ENCODE data around the gene RET. TPM values are rescaled to one million over a fixed set of nuclear protein-coding genes. Genes with fewer than 3 reads are reported as not detected.

The RET gene
- polyA plus RNA-seq, 3 donors: 0.08 to 0.39 (median 0.14) TPM

DNA sequence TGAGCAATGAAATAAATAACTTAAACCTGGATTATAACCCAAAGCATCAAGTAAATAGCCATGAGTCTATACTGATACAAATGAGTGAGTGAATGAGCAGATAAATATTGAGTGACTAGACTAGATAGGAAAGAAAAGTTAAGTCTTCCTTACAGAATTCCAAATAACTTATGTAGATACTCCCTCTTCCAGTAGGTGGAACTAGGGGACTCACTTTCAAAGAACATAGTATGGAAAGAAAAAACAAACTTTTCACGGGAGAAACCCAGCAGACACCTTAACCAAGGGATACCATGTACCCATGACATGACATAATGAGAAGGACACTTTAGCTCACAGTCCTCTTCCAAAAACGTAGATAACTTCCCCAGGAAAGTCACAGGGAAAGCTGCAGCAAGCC, 93.6 kb downstream of the RET start:
- H3K36me3 ChIP-seq (replicated peaks in 1 of 2; ENCODE audit: control insufficient read depth in 1 of 2, insufficient read depth in 2 of 2, low read length in 2 of 2): peaks cover 53 to 84% of the 10 kb centered on the region in 2 donors

DNA sequence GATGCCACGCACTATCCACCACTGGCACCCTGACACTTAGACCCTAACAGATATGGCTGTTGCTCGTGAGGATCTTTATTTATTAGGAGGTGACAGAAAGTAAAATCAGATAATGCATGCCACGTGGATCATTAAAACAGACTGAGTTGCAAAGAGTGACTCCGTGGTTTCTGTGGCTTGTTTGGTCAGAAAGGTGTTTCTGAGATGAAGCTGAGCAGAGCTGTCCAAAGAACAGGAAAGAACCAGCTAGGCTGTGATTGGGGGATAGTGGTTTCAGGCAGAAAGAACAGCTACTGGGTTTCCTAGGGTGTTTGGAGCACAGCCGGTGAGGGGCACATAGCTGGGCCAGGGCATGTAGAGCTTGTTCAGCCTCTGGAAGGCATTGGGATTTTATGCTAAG, 95.8 kb downstream of the RET start:
- WGBS (ENCODE audit: insufficient coverage): 78% methylated on average over 3 of the region's 5 CpGs
- Histone ChIP-seq H3K4me1 (ENCODE audit: control insufficient read depth in 1 of 2, insufficient read depth in 2 of 2, low read length in 2 of 2) (peaks cover 20 to 27% of the 10 kb centered on the region in 2 donors), H3K4me2 (replicated peaks; ENCODE audit: extremely low read depth, low read length, poor library complexity, severe bottlenecking) (no peak overlapping the region), H4K20me1 (ENCODE audit: insufficient read depth, low read length) (peaks cover 97% of the 10 kb centered on the region), H3K79me2 (ENCODE audit: insufficient read depth, low read length) (peaks cover 80% of the 10 kb centered on the region), H3K9ac (ENCODE audit: insufficient read depth, low read length, poor library complexity, severe bottlenecking) (no peak overlapping the region), H3K36me3 (replicated peaks in 1 of 2; ENCODE audit: control insufficient read depth in 1 of 2, insufficient read depth in 2 of 2, low read length in 2 of 2) (peaks cover 72 to 95% of the 10 kb centered on the region in 2 donors), H3K4me3 (replicated peaks in 1 of 3; ENCODE audit: low read depth in 2 of 3, low read length in 3 of 3) (no peak overlapping the region), H3K27me3 (ENCODE audit: control insufficient read depth in 2 of 2, insufficient read depth in 2 of 2, low read length in 2 of 2) (no peaks in the 10 kb centered on the region), H2AFZ (ENCODE audit: insufficient read depth, low read depth, low read length, poor library complexity, severe bottlenecking) (no peak overlapping the region), H3K9me3 (replicated peaks in 1 of 2; ENCODE audit: control insufficient read depth in 1 of 2, insufficient read depth in 1 of 2, low read length in 2 of 2) (no peaks in the 10 kb centered on the region), H3K27ac (ENCODE audit: low read depth in 1 of 2, low read length in 2 of 2) (peak overlapping the region in 1 of 2 donors; percentile 45)
- TF ChIP-seq, protein P1, sequence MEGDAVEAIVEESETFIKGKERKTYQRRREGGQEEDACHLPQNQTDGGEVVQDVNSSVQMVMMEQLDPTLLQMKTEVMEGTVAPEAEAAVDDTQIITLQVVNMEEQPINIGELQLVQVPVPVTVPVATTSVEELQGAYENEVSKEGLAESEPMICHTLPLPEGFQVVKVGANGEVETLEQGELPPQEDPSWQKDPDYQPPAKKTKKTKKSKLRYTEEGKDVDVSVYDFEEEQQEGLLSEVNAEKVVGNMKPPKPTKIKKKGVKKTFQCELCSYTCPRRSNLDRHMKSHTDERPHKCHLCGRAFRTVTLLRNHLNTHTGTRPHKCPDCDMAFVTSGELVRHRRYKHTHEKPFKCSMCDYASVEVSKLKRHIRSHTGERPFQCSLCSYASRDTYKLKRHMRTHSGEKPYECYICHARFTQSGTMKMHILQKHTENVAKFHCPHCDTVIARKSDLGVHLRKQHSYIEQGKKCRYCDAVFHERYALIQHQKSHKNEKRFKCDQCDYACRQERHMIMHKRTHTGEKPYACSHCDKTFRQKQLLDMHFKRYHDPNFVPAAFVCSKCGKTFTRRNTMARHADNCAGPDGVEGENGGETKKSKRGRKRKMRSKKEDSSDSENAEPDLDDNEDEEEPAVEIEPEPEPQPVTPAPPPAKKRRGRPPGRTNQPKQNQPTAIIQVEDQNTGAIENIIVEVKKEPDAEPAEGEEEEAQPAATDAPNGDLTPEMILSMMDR (IDR thresholded peaks at IDR 0.05): no peak
- intact Hi-C loops (cut with micrococcal nuclease): loop anchor here in 1 of 2 donors (5.0 kb wide), 1 partner anchor 35 kb away; the partner anchor contains the start of gene CSGALNACT2
- no peak overlapping the region for H3K4me3 Mint-ChIP-seq
- no peaks in the 10 kb centered on the region for H3K9me3 Mint-ChIP-seq
- no peak for DNase-seq
- no peaks in the 10 kb centered on the region for H3K27me3 Mint-ChIP-seq (ENCODE audit: low read depth in 3 of 3)
- peak overlapping the region; percentile 27 to 93 (median 84) for H3K27ac Mint-ChIP-seq
- peaks cover 80 to 89% of the 10 kb centered on the region in 2 donors for H3K36me3 Mint-ChIP-seq
- peaks cover 25% of the 10 kb centered on the region for H3K4me1 Mint-ChIP-seq

More for the DNA sequence above, 93.6 kb downstream of the RET start:
- H3K27me3 ChIP-seq (ENCODE audit: control insufficient read depth in 2 of 2, insufficient read depth in 2 of 2, low read length in 2 of 2): no peaks in the 10 kb centered on the region
- TF ChIP-seq, protein P1 (IDR thresholded peaks at IDR 0.05): peak; percentile 18
- intact Hi-C loops (cut with micrococcal nuclease): loop anchor here in 1 of 2 donors (5.0 kb wide), 1 partner anchor 33 kb away; the partner anchor contains the start of gene CSGALNACT2
- peaks cover 82% of the 10 kb centered on the region for H3K79me2 ChIP-seq (ENCODE audit: insufficient read depth, low read length)
- no peak overlapping the region for H3K4me3 Mint-ChIP-seq
- peak overlapping the region; percentile 73 to 91 (median 78) for H3K27ac Mint-ChIP-seq
- peak overlapping the region in 1 of 2 donors; percentile 69 for H3K27ac ChIP-seq (ENCODE audit: low read depth in 1 of 2, low read length in 2 of 2)
- H3K4me3 ChIP-seq (replicated peaks in 1 of 3; ENCODE audit: low read depth in 2 of 3, low read length in 3 of 3): no peak overlapping the region
- H3K9me3 ChIP-seq (replicated peaks in 1 of 2; ENCODE audit: control insufficient read depth in 1 of 2, insufficient read depth in 1 of 2, low read length in 2 of 2): no peaks in the 10 kb centered on the region
- no peaks in the 10 kb centered on the region for H3K9me3 Mint-ChIP-seq
- no peak overlapping the region for H2AFZ ChIP-seq (ENCODE audit: insufficient read depth, low read depth, low read length, poor library complexity, severe bottlenecking)
- H3K4me2 ChIP-seq (replicated peaks; ENCODE audit: extremely low read depth, low read length, poor library complexity, severe bottlenecking): no peak overlapping the region
- peaks cover 26 to 39% of the 10 kb centered on the region in 2 donors for H3K4me1 ChIP-seq (ENCODE audit: control insufficient read depth in 1 of 2, insufficient read depth in 2 of 2, low read length in 2 of 2)
- H3K9ac ChIP-seq (ENCODE audit: insufficient read depth, low read length, poor library complexity, severe bottlenecking): no peak overlapping the region
- peaks cover 94% of the 10 kb centered on the region for H4K20me1 ChIP-seq (ENCODE audit: insufficient read depth, low read length)
- no peak for DNase-seq
- peaks cover 34% of the 10 kb centered on the region for H3K4me1 Mint-ChIP-seq
- H3K27me3 Mint-ChIP-seq (ENCODE audit: low read depth in 3 of 3): no peaks in the 10 kb centered on the region
- H3K36me3 Mint-ChIP-seq: peaks cover 64 to 73% of the 10 kb centered on the region in 2 donors
- WGBS (ENCODE audit: insufficient coverage): 57% methylated on average over 1 of the region's 2 CpGs

All from CD14-positive monocyte (primary cell).